KMS-11 (cell line): ENCODE results near the gene FLRT2.

ENCODE experiments used
- H2AFZ ChIP-seq: fragments of 200-600 bp; sonication (generic); 2 replicates; pipeline ENCODE4 v1.6.1; 2016; ENCODE audit warnings: antibody characterized with exemption, mixed run types, low read depth
- H3K27ac ChIP-seq: fragments of 200-600 bp; sonication (generic); 2 replicates; pipeline ENCODE4 v1.6.1; 2016; ENCODE audit warnings: mild to moderate bottlenecking, mixed run types
- H3K27me3 ChIP-seq: fragments of 200-600 bp; sonication (generic); 2 replicates; pipeline ENCODE4 v1.6.1; 2017; ENCODE audit warnings: mild to moderate bottlenecking, low read depth, mixed run types, moderate library complexity; ENCODE audit not compliant: insufficient read depth
- H3K36me3 ChIP-seq: fragments of 200-600 bp; sonication (generic); 2 replicates; pipeline ENCODE4 v1.6.1; 2017; ENCODE audit warnings: mild to moderate bottlenecking, mixed run types; ENCODE audit not compliant: insufficient read depth
- H3K4me1 ChIP-seq: fragments of 200-600 bp; sonication (generic); 2 replicates; pipeline ENCODE4 v1.6.1; 2016; ENCODE audit warnings: mild to moderate bottlenecking, low read depth, mixed run types; ENCODE audit not compliant: poor library complexity, severe bottlenecking
- H3K4me2 ChIP-seq: fragments of 200-600 bp; sonication (generic); 2 replicates; pipeline ENCODE4 v1.7.0; 2016; ENCODE audit warnings: mild to moderate bottlenecking, mixed run types
- H3K4me3 ChIP-seq: fragments of 200-600 bp; sonication (generic); IDR thresholded peaks from 2 replicates; pipeline ENCODE4 v1.6.1; 2017; ENCODE audit warnings: low read depth, low read length, mixed read lengths; ENCODE audit not compliant: insufficient read depth
- H3K79me2 ChIP-seq: fragments of 200-600 bp; sonication (generic); 2 replicates; pipeline ENCODE4 v1.6.1; 2016; ENCODE audit warnings: low read depth, mixed run types; ENCODE audit not compliant: insufficient read depth
- H3K9ac ChIP-seq: fragments of 200-600 bp; sonication (generic); 2 replicates; pipeline ENCODE4 v1.6.1; 2016; ENCODE audit warnings: mild to moderate bottlenecking, mixed run types
- H4K20me1 ChIP-seq: fragments of 200-600 bp; sonication (generic); 2 replicates; pipeline ENCODE4 v1.6.1; 2016; ENCODE audit warnings: mild to moderate bottlenecking, mixed run types; ENCODE audit not compliant: insufficient read depth
- TF ChIP-seq, protein P1 (sequence below): fragments of 200-600 bp; sonication (generic); conservative IDR thresholded peaks from 2 replicates; pipeline ENCODE4 v1.6.1; 2017; ENCODE audit warnings: low read depth, mild to moderate bottlenecking, antibody characterized with exemption, low read length, moderate library complexity, mixed read lengths

Gene FLRT2

DNA sequence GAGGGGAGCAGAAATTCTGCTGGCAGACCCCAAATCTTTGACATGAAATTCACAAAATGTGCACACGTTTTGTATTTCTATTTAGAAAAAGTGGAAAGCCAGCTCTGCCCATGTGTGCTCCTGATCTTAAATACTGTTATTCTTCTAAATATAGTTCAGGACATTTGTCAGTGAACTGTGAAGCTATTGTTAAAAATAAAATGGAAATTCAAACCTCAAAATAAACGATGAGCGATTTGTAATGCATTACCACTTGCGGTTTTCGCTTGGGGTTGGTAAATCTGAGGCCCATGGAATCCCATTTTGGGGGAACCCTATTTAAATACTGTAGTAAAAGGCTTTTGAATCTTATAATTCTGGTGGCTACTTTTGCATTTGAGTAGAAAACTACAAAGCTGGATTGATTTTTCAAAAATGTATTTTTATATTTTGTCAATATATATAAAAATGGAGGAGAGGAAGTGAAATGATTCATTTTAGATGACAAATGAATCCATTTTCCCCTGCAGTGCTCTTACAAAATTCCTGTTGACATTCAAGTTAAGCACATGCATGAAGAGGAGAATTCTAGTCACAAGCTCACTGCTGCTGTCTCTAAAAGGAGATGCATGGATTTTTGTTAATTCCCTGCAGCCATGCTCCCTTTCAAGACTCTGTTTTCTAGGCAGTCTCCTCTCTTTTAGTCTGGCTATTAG lies 47.1 kb downstream of the FLRT2 start:
- no peak overlapping the region for H3K9ac ChIP-seq
- H3K79me2 ChIP-seq = no peaks in the 10 kb centered on the region
- H4K20me1 ChIP-seq = no peaks in the 10 kb centered on the region
- no peaks in the 10 kb centered on the region for H3K36me3 ChIP-seq
- TF ChIP-seq, protein P1, sequence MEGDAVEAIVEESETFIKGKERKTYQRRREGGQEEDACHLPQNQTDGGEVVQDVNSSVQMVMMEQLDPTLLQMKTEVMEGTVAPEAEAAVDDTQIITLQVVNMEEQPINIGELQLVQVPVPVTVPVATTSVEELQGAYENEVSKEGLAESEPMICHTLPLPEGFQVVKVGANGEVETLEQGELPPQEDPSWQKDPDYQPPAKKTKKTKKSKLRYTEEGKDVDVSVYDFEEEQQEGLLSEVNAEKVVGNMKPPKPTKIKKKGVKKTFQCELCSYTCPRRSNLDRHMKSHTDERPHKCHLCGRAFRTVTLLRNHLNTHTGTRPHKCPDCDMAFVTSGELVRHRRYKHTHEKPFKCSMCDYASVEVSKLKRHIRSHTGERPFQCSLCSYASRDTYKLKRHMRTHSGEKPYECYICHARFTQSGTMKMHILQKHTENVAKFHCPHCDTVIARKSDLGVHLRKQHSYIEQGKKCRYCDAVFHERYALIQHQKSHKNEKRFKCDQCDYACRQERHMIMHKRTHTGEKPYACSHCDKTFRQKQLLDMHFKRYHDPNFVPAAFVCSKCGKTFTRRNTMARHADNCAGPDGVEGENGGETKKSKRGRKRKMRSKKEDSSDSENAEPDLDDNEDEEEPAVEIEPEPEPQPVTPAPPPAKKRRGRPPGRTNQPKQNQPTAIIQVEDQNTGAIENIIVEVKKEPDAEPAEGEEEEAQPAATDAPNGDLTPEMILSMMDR = no peak
- H3K27me3 ChIP-seq = no peaks in the 10 kb centered on the region
- H3K27ac ChIP-seq = no peak overlapping the region
- no peak overlapping the region for H3K4me3 ChIP-seq
- H3K4me2 ChIP-seq = no peak overlapping the region
- H2AFZ ChIP-seq = no peak overlapping the region
- H3K4me1 ChIP-seq = no peaks in the 10 kb centered on the region

DNA sequence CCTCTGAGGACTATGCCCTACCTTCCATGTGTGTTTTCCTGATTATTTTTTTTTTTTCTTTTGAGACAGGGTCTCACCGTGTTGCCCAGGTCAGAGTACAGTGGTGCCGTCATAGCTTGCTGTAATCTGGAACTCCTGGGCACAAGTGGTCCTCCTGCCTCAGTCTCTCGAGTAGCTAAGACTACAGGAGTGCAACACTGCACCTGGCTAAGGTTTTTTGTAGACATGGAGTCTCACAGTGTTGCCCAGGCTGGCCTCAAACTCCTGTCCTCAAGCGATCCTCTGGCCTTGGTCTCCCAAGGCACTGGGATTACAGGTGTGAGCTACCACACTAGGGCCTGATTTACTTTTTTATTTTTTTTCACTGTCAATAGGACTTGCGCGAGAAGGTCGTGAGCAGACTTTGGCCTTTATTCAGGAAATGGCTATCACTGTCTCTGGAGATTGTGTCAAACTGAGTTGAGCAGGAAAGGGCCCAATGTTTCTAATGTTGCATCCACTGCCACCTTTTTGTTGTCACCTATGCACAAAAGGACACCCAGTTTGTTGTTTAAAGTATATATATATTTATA lies 47.7 kb downstream of the FLRT2 start:
- H4K20me1 ChIP-seq = no peaks in the 10 kb centered on the region
- no peak overlapping the region for H3K27ac ChIP-seq
- no peaks in the 10 kb centered on the region for H3K27me3 ChIP-seq
- TF ChIP-seq, protein P1 = no peak
- no peak overlapping the region for H2AFZ ChIP-seq
- no peaks in the 10 kb centered on the region for H3K4me1 ChIP-seq
- H3K4me2 ChIP-seq = no peak overlapping the region
- H3K36me3 ChIP-seq = no peaks in the 10 kb centered on the region
- no peak overlapping the region for H3K9ac ChIP-seq
- no peaks in the 10 kb centered on the region for H3K79me2 ChIP-seq
- no peak overlapping the region for H3K4me3 ChIP-seq

DNA sequence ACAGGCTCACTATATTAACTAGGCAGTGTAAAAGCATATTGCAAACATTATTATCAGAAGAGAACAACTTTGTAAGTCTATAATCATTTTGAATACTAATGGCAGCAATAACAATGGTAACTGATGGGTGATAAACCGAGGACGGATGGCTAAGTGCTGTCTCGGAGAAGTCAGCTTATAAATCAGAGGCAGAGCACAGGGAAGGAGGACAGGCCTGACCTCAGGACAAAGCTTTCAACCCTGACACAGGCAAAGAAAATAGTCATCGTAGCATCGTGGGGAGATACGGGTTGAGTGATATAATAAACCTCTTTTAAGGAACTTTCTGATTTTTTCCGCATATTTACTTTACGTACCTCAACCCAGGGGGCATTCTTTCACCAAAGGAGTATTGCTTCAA lies 48.4 kb downstream of the FLRT2 start:
- Histone ChIP-seq H3K9ac (no peak overlapping the region), H3K79me2 (no peaks in the 10 kb centered on the region), H2AFZ (no peak overlapping the region), H3K27me3 (no peaks in the 10 kb centered on the region), H3K4me2 (no peak overlapping the region), H3K27ac (no peak overlapping the region), H3K36me3 (no peaks in the 10 kb centered on the region), H4K20me1 (no peaks in the 10 kb centered on the region), H3K4me1 (no peaks in the 10 kb centered on the region), H3K4me3 (no peak overlapping the region)
- TF ChIP-seq, protein P1 = no peak

DNA sequence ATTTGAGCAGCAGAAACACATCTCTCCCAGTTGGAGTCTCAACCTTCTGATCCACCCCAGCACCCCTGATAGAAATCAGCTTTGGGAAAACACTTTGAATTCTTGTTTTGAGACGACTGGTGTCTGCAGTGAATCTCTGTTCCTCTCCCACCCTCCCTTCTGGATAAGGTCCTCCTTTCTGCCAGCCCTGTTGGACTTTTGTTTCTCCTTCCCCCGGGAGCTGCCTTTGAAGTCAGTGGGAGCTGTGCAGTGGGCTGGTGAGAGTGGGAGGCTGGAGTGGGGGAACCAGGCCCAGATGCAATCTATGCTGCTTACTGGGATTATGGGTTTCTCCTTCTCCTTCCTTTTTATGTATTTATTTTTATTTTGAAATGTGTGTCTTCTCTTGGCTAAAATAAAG lies 49.0 kb downstream of the FLRT2 start:
- Histone ChIP-seq H2AFZ (no peak overlapping the region), H3K4me2 (no peak overlapping the region), H4K20me1 (no peaks in the 10 kb centered on the region), H3K36me3 (no peaks in the 10 kb centered on the region), H3K27ac (no peak overlapping the region), H3K79me2 (no peaks in the 10 kb centered on the region), H3K9ac (no peak overlapping the region), H3K4me1 (no peaks in the 10 kb centered on the region), H3K4me3 (no peak overlapping the region), H3K27me3 (no peaks in the 10 kb centered on the region)
- TF ChIP-seq, protein P1 = no peak
